Measurements from ENCODE around the gene PRLR. TPM values are rescaled to one million over a fixed set of nuclear protein-coding genes. Genes with fewer than 3 reads are reported as not detected.

PRLR gene
- total RNA-seq, 2 donors from 2014 or later: not detected

GRCh38 chr5:35166043-35166442 is 64.2 kb downstream of the PRLR start:
- H3K27ac Mint-ChIP-seq: no peak overlapping the region
- H3K4me3 Mint-ChIP-seq: no peak overlapping the region
- H3K4me1 Mint-ChIP-seq: no peaks in the 10 kb centered on the region
- H3K27me3 Mint-ChIP-seq: peaks cover 34% of the 10 kb centered on the region
- no peak for ATAC-seq (replicated peaks)
- no peaks in the 10 kb centered on the region for H3K36me3 Mint-ChIP-seq (ENCODE audit: low read depth)
- peaks cover 13% of the 10 kb centered on the region for H3K9me3 Mint-ChIP-seq

DNA sequence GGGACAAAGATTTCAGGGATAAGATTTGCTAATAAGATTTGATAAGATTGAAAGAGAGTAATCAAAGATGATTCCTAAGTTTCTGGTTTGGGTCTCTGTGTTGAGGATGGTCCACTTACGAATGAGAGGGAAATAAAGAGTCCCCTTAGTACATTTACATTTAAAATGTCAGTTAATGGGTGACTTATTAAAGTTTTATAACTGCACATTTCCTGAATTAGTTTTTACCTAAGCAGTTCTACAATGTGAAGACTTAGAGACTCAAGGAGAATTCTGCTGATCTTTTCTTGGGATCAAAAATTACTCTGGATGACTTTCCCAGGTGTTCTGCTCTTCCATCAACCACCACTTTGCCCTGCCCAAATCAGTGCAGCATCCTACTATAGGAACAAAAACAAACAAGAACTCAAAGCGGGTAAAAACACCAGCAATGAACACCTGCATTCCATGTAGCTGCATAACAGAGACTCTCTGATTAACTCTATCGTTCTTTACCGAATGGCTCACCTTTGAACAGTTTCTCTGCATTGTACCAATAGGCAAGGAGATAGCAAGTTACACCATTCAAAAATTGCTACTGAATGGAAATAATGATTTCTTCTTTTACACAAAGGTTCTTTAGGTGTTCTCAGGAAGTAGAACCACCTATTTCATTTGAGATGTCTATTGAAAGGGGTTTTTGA is 65.3 kb downstream of the PRLR start:
- H3K27ac Mint-ChIP-seq: no peak overlapping the region
- H3K4me1 Mint-ChIP-seq: no peaks in the 10 kb centered on the region
- H3K9me3 Mint-ChIP-seq: peaks cover 13% of the 10 kb centered on the region
- no peak for ATAC-seq (replicated peaks)
- H3K27me3 Mint-ChIP-seq: peaks cover 32% of the 10 kb centered on the region
- no peaks in the 10 kb centered on the region for H3K36me3 Mint-ChIP-seq (ENCODE audit: low read depth)
- no peak overlapping the region for H3K4me3 Mint-ChIP-seq

DNA sequence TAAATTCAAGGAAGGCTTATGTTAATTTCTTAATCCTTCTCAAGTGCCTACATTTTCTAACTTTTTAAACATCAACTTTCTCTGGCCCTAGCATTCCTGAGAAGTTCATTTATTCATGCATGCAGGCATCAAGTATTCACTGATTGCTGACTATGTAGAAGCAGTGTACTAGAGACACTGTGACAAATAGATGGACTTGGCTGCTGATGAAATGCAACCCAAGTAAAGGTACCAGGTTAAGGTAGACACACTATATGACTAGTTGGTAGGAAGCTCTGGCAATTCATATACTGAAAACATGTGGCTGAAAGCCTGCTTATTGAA is 66.6 kb downstream of the PRLR start:
- no peaks in the 10 kb centered on the region for H3K4me1 Mint-ChIP-seq
- peaks cover 13% of the 10 kb centered on the region for H3K9me3 Mint-ChIP-seq
- H3K36me3 Mint-ChIP-seq (ENCODE audit: low read depth): no peaks in the 10 kb centered on the region
- H3K27me3 Mint-ChIP-seq: peaks cover 25% of the 10 kb centered on the region
- no peak for ATAC-seq (replicated peaks)
- no peak overlapping the region for H3K4me3 Mint-ChIP-seq
- no peak overlapping the region for H3K27ac Mint-ChIP-seq

DNA sequence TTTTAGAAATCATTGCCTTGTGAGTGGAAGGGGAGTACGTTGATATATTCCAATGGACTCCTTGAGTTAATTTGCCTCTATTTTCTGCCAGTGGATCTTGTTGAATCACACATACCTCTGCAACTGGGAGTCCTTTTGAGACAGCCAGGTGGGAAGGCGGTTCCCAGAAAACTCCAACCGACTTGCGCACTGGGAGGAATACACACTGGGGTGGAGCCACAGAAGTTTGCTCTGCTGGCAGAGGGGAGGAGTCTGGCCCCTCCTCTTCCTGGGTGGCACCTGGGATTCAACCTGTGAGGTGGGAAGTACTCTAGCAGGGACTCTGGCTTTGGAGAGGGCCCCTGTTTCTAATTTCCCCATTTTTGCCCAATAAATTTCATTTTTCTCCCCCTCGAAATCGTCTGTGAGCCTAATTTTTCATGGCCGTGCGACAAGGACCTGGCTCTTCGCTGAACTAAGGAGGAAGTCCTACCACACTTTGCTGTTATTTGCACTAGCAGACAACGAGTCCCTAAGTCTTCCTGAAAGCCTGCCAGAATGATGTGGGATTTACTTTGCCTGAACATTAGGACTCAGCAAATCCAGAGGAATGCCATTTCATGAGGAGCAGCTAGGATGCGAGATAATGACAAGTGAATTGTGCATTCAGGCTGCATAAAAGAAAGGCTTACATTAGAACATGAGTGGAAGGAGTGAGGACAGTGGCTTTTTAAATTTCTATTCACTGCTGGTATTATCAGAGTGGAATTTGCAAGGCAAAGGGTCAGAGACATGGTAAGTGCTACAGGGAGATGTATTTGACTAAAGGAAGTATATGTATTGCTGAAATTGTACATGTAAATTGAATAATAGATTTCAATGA is 67.2 kb downstream of the PRLR start:
- no peak overlapping the region for H3K27ac Mint-ChIP-seq
- H3K36me3 Mint-ChIP-seq (ENCODE audit: low read depth): no peaks in the 10 kb centered on the region
- H3K4me3 Mint-ChIP-seq: no peak overlapping the region
- H3K9me3 Mint-ChIP-seq: peaks cover 11% of the 10 kb centered on the region
- no peak for ATAC-seq (replicated peaks)
- H3K4me1 Mint-ChIP-seq: no peaks in the 10 kb centered on the region
- H3K27me3 Mint-ChIP-seq: peaks cover 24% of the 10 kb centered on the region

- H3K27ac Mint-ChIP-seq: no peak overlapping the region
- H3K27me3 Mint-ChIP-seq: peaks cover 19% of the 10 kb centered on the region
- no peaks in the 10 kb centered on the region for H3K36me3 Mint-ChIP-seq (ENCODE audit: low read depth)
- ATAC-seq (replicated peaks): no peak
- H3K4me1 Mint-ChIP-seq: no peaks in the 10 kb centered on the region
- H3K9me3 Mint-ChIP-seq: no peaks in the 10 kb centered on the region
- no peak overlapping the region for H3K4me3 Mint-ChIP-seq
Measured at GRCh38 chr5:35161652-35162273, 68.5 kb downstream of the PRLR start.

DNA sequence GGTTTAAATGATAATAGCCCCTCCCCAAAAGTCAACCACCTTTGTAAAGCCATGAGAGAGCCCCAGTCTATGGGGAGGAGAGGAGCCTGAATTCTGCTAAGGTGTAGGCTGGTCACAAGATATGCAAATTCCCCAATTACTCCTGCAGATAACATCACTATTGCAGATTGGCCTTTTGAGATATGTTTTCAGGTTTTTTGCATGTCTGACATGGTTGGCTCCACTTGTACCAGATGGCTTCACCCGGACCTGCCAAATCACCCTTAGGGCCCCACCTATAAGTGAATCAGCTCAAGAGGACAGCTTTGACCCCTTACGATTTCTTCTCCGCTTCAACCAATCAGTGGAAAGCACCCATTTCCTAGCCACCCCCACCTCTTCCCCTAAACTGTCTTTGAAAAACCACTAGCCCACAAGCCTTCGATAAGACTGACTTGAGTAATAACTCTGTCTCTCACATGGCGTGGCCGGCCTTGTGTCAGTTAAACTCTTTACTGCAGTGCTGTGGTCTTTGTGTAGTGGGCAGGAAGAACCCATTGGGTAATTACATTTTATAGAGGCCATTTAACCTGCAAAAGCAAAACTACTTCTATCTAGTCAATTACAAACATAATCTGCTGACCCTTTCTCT is 69.7 kb downstream of the PRLR start:
- H3K36me3 Mint-ChIP-seq (ENCODE audit: low read depth): no peaks in the 10 kb centered on the region
- H3K4me1 Mint-ChIP-seq: no peaks in the 10 kb centered on the region
- ATAC-seq (replicated peaks): peak; percentile 21
- peaks cover 5% of the 10 kb centered on the region for H3K9me3 Mint-ChIP-seq
- H3K27ac Mint-ChIP-seq: no peak overlapping the region
- H3K27me3 Mint-ChIP-seq: peaks cover 21% of the 10 kb centered on the region
- no peak overlapping the region for H3K4me3 Mint-ChIP-seq

DNA sequence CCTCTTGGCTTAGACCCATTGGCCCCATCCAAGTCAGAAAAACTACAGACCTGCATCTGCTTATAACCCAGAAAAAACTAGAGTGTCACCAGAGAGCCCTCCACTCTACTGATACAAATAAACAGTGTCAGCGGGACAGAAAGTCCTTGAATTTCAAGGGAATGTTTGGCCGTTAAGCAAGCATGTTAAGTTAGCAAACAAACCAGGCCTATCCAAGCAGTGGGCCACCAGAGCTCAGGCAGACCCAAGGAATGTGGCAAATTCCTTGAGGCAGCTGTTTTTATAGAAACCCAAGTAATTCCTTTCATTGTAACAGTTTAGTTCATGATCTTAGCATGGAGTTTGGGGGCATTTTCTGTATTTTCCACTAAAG is 70.9 kb downstream of the PRLR start:
- no peaks in the 10 kb centered on the region for H3K4me1 Mint-ChIP-seq
- peaks cover 14% of the 10 kb centered on the region for H3K27me3 Mint-ChIP-seq
- H3K36me3 Mint-ChIP-seq (ENCODE audit: low read depth): no peaks in the 10 kb centered on the region
- H3K4me3 Mint-ChIP-seq: no peak overlapping the region
- H3K27ac Mint-ChIP-seq: no peak overlapping the region
- peaks cover 5% of the 10 kb centered on the region for H3K9me3 Mint-ChIP-seq
- no peak for ATAC-seq (replicated peaks)

- no peaks in the 10 kb centered on the region for H3K4me1 Mint-ChIP-seq
- H3K27me3 Mint-ChIP-seq: peaks cover 11% of the 10 kb centered on the region
- ATAC-seq (replicated peaks): no peak
- H3K4me3 Mint-ChIP-seq: no peak overlapping the region
- H3K36me3 Mint-ChIP-seq (ENCODE audit: low read depth): no peaks in the 10 kb centered on the region
- no peak overlapping the region for H3K27ac Mint-ChIP-seq
- H3K9me3 Mint-ChIP-seq: peaks cover 5% of the 10 kb centered on the region
Measured at GRCh38 chr5:35158622-35159369, 71.5 kb downstream of the PRLR start.

DNA sequence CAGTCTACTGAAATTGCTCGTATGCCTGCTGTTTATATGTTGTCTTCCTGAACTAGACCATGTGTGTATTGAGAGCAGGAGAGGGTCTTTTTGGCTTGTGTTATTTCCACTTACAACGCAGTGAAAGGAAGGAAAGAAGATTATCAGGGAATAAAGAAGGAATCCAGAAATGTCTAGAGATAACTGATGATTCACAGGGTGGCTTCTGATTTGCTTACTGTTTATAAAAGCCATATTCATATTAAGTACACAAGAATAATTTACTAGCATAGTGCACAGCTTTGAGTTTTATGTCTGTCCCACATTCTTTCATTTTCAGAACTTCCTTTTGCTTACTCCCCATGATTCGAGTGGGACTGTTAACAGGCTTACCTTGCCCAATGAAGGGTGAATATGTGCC is 72.1 kb downstream of the PRLR start:
- H3K27me3 Mint-ChIP-seq: peaks cover 7% of the 10 kb centered on the region
- H3K9me3 Mint-ChIP-seq: peaks cover 5% of the 10 kb centered on the region
- H3K4me3 Mint-ChIP-seq: no peak overlapping the region
- no peaks in the 10 kb centered on the region for H3K4me1 Mint-ChIP-seq
- ATAC-seq (replicated peaks): no peak
- H3K27ac Mint-ChIP-seq: no peak overlapping the region
- H3K36me3 Mint-ChIP-seq (ENCODE audit: low read depth): no peaks in the 10 kb centered on the region

GRCh38 chr5:35153375-35153932 is 76.8 kb downstream of the PRLR start:
- Mint-ChIP-seq H3K4me3 (no peak overlapping the region), H3K27me3 (peaks cover 6% of the 10 kb centered on the region), H3K9me3 (peaks cover 5% of the 10 kb centered on the region), H3K36me3 (ENCODE audit: low read depth) (no peaks in the 10 kb centered on the region), H3K27ac (no peak overlapping the region), H3K4me1 (no peaks in the 10 kb centered on the region)
- no peak for ATAC-seq (replicated peaks)

- Mint-ChIP-seq H3K27ac (no peak overlapping the region), H3K9me3 (peaks cover 5% of the 10 kb centered on the region), H3K4me1 (no peaks in the 10 kb centered on the region), H3K27me3 (peaks cover 6% of the 10 kb centered on the region), H3K4me3 (no peak overlapping the region), H3K36me3 (ENCODE audit: low read depth) (no peaks in the 10 kb centered on the region)
- ATAC-seq (replicated peaks): no peak
Measured at GRCh38 chr5:35152733-35153132, 77.6 kb downstream of the PRLR start.

GRCh38 chr5:35151146-35151920 is 79.0 kb downstream of the PRLR start:
- H3K4me3 Mint-ChIP-seq: no peak overlapping the region
- H3K27me3 Mint-ChIP-seq: peaks cover 6% of the 10 kb centered on the region
- H3K4me1 Mint-ChIP-seq: no peaks in the 10 kb centered on the region
- H3K27ac Mint-ChIP-seq: no peak overlapping the region
- no peaks in the 10 kb centered on the region for H3K36me3 Mint-ChIP-seq (ENCODE audit: low read depth)
- ATAC-seq (replicated peaks): no peak
- H3K9me3 Mint-ChIP-seq: peaks cover 2% of the 10 kb centered on the region

DNA sequence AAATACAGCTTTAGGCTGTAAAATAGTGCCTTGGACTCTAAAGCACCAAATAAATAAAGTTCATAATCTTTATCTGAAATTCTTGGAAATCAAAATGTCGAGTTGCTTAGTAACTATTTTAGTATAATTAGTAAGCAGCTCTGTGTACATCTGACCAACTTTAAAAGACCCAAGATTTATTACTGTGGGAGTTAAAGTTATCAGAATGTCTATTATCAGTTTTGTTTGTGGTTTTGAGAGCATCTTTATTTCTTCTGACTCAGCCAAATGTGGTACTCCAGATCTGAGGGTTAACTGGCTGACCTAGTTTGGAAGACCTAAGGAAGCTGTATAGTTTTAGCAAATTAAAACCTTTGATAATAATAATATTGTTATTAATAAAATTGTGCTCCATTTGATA is 81.2 kb downstream of the PRLR start:
- ATAC-seq (replicated peaks): no peak

More for the DNA sequence above, 81.2 kb downstream of the PRLR start:
- Mint-ChIP-seq H3K27me3 (peaks cover 13% of the 10 kb centered on the region), H3K27ac (no peak overlapping the region), H3K4me3 (no peak overlapping the region), H3K4me1 (no peaks in the 10 kb centered on the region), H3K36me3 (ENCODE audit: low read depth) (no peaks in the 10 kb centered on the region), H3K9me3 (no peaks in the 10 kb centered on the region)
